Measurements from ENCODE around the gene SAC3D1.

- TF ChIP-seq CTCF (IDR thresholded peaks at IDR 0.05; ENCODE audit: control extremely low read depth in 1 of 3, insufficient read depth in 1 of 3, low read depth in 1 of 3, low read length in 3 of 3) (no peak), SP1 (IDR thresholded peaks at IDR 0.05; ENCODE audit: low read depth, low read length) (no peak)
Observed at GRCh38 chr11:65067446-65067845, 26.4 kb downstream of the SAC3D1 start.
